HG02943 (cell line): ENCODE results near the gene PRKG2.

Source experiments
- ATAC-seq: cut with Tn5 transposase; IDR thresholded peaks from one replicate; pipeline ENCODE4 v1.9.1; 2021; ENCODE audit warnings: mild to moderate bottlenecking, low read depth, moderate library complexity; ENCODE audit not compliant: unreplicated experiment

PRKG2 gene

GRCh38 chr4:81113024-81113423 is 102.0 kb downstream of the PRKG2 start:
- ATAC-seq: no peak

- ATAC-seq: no peak
These were observed 105.7 kb downstream of the PRKG2 start for GRCh38 chr4:81109356-81109755.

- no peak for ATAC-seq
These were observed 108.9 kb downstream of the PRKG2 start for GRCh38 chr4:81106150-81106549.

- no peak for ATAC-seq
These were observed 112.9 kb downstream of the PRKG2 start for GRCh38 chr4:81102107-81102506.

- no peak for ATAC-seq
These were observed 118.5 kb downstream of the PRKG2 start for GRCh38 chr4:81096566-81096965.

GRCh38 chr4:81095389-81095788 is 119.6 kb downstream of the PRKG2 start:
- no peak for ATAC-seq

- ATAC-seq: no peak
These were observed 121.2 kb downstream of the PRKG2 start for GRCh38 chr4:81093720-81094401.

- ATAC-seq: no peak
These were observed 129.0 kb downstream of the PRKG2 start for GRCh38 chr4:81085979-81086378.

- no peak for ATAC-seq
These were observed 129.7 kb downstream of the PRKG2 start for GRCh38 chr4:81085291-81085690.

GRCh38 chr4:81084634-81085033 is 130.4 kb downstream of the PRKG2 start:
- no peak for ATAC-seq

- ATAC-seq: no peak
These were observed 131.0 kb downstream of the PRKG2 start for GRCh38 chr4:81084029-81084428.

GRCh38 chr4:81081156-81081555 is 133.9 kb downstream of the PRKG2 start:
- ATAC-seq: no peak

- no peak for ATAC-seq
These were observed 144.0 kb downstream of the PRKG2 start for GRCh38 chr4:81071013-81071412.

GRCh38 chr4:81069706-81070331 is 145.2 kb downstream of the PRKG2 start:
- ATAC-seq: peak; percentile 93

- no peak for ATAC-seq
These were observed 149.6 kb downstream of the PRKG2 start for GRCh38 chr4:81065446-81065845.

- ATAC-seq: no peak
These were observed 153.0 kb downstream of the PRKG2 start for GRCh38 chr4:81062001-81062400.

- no peak for ATAC-seq
These were observed 153.7 kb downstream of the PRKG2 start for GRCh38 chr4:81061344-81061730.

- no peak for ATAC-seq
These were observed 154.3 kb downstream of the PRKG2 start for GRCh38 chr4:81060587-81061343.

GRCh38 chr4:81058621-81059020 is 156.4 kb downstream of the PRKG2 start:
- ATAC-seq: no peak

GRCh38 chr4:81052119-81053068 is 162.6 kb downstream of the PRKG2 start:
- ATAC-seq: peak; percentile 95

- ATAC-seq: no peak
These were observed 165.1 kb downstream of the PRKG2 start for GRCh38 chr4:81049907-81050306.
